Lower leg skin (tissue), 4 donors: ENCODE results near the gene NPAS3. TPM values are rescaled to one million over a fixed set of nuclear protein-coding genes. Genes with fewer than 3 reads are reported as not detected.

Source experiments
- DNase-seq, 2 donors: peaks; one replicate each; pipeline ENCODE4 v3.0.0-alpha.2; 2019; ENCODE audit warnings: low spot score in 2 of 2
- H3K4me3 ChIP-seq: fragments of 200-600 bp; sonication (generic); 2 replicates; pipeline ENCODE4 v1.5.1; 2017; ENCODE audit warnings: mild to moderate bottlenecking, low read depth; ENCODE audit not compliant: poor library complexity, severe bottlenecking
- CTCF ChIP-seq, 3 donors: fragments of 450-650 bp; IDR thresholded peaks; one replicate each; pipeline ENCODE4 v1.5.1; 2016; ENCODE audit warnings: antibody characterized with exemption in 3 of 3, mild to moderate bottlenecking in 3 of 3, moderate library complexity in 2 of 3
- POLR2A ChIP-seq, 2 donors: fragments of 450-650 bp; IDR thresholded peaks; one replicate each; pipeline ENCODE4 v1.6.1; 2016 to 2017; ENCODE audit warnings: antibody characterized with exemption in 2 of 2, mild to moderate bottlenecking in 1 of 2, moderate library complexity in 1 of 2
- WGBS, 2 donors: methylation state at CpG; one replicate each; pipeline ENCODE4 v1.1.5; 2018; 5-methylcytosine and 5-hydroxymethylcytosine counted together
- intact Hi-C: fragments of 100-400 bp; cut with DNase I; formaldehyde crosslinking; loops from one replicate; pipeline ENCODE4 v1.15.0; 2023; ENCODE audit warnings: low total_unique reads
- total RNA-seq, 4 donors: library from RNA; depleted of rRNA; stranded (reverse); fragments of >200 nt; gene quantifications; one replicate each; pipeline ENCODE4 v1.1.0, GENCODE V29; 2016

NPAS3 gene
- total RNA-seq, 4 donors from 2014 or later, result 0.25 to 0.29 TPM; not detected in 2

DNA sequence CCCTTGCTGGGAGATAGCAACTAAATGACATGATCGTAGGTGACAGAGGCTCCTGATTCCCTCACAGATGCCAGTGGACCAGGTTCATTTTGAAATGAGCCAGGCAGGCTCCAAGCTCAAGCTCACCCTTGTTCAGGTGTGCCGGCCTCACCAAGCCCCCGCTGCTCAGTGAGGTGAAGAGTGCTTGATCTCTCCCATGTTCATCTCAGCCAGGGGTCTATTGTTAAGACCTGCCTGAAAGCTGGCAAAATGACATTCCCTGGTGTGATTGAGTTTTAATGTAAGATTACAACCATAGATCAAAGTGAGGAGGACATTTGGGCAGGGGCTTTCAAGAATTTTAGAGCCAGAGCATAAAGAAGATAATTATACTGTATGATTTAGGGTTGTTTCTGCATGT is 514.3 kb downstream of the NPAS3 start:
- no peak overlapping the region for H3K4me3 ChIP-seq
- intact Hi-C loops, result no loop called here
- DNase-seq, result no peak
- TF ChIP-seq CTCF (IDR thresholded peaks at IDR 0.05), result no peak
- no peak for TF ChIP-seq POLR2A (IDR thresholded peaks at IDR 0.05)
- WGBS, 2 donors, result 90 to 93% methylated on average over 3 of the region's 3 CpGs

- no peak overlapping the region for H3K4me3 ChIP-seq
- DNase-seq, result no peak
- TF ChIP-seq CTCF (IDR thresholded peaks at IDR 0.05) (no peak), POLR2A (IDR thresholded peaks at IDR 0.05) (no peak)
- WGBS, 2 donors, result 38% methylated on average over 1 of the region's 1 CpG
- intact Hi-C loops, result no loop called here
Observed at GRCh38 chr14:33454022-33454595, 515.4 kb downstream of the NPAS3 start.

- no peak overlapping the region for H3K4me3 ChIP-seq
- intact Hi-C loops, result no loop called here
- TF ChIP-seq CTCF (IDR thresholded peaks at IDR 0.05) (no peak), POLR2A (IDR thresholded peaks at IDR 0.05) (no peak)
- WGBS, 2 donors, result 87 to 88% methylated on average over 7 of the region's 7 CpGs
- DNase-seq, result no peak
Observed at GRCh38 chr14:33454707-33455106, 516.0 kb downstream of the NPAS3 start.

- intact Hi-C loops, result no loop called here
- H3K4me3 ChIP-seq, result no peak overlapping the region
- 74 to 76% methylated on average over 5 of the region's 5 CpGs for WGBS, 2 donors
- TF ChIP-seq CTCF (IDR thresholded peaks at IDR 0.05) (no peak), POLR2A (IDR thresholded peaks at IDR 0.05) (no peak)
- DNase-seq, result no peak
Observed at GRCh38 chr14:33455654-33456345, 517.1 kb downstream of the NPAS3 start.

DNA sequence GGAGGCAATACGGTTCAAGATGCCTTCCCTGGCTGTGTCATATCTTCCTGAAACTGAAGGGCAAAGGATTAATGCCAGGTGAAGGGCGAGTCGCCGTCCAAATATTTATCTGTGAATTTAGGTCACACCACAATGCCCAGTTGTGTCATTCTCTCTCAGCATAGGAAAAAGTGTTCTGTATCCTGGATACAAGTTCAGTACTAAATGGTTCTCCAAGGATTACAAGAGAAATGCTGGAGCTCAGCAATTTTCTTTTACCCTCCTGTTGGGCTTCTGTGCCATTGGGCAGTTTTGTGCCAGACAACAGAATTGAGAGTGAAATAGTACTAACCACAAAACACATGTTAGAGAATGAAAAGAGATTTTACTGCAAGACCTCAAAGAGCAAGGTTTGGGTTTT is 518.3 kb downstream of the NPAS3 start:
- 67 to 72% methylated on average over 4 of the region's 4 CpGs for WGBS, 2 donors
- no peak for DNase-seq
- TF ChIP-seq CTCF (IDR thresholded peaks at IDR 0.05) (no peak), POLR2A (IDR thresholded peaks at IDR 0.05) (no peak)
- H3K4me3 ChIP-seq, result no peak overlapping the region
- intact Hi-C loops, result no loop called here
